Stimulated activated naive CD8-positive, alpha-beta T cell treated with anti-CD3 and anti-CD28 coated beads, Interleukin-15, amount 100 ng/mL, for 72 hours (primary cell): ENCODE results near the gene FCN1.

ENCODE experiments used
- ATAC-seq: fragments of 150-1000 bp; cut with Tn5 transposase; 2 replicates; pipeline ENCODE4 v1.10.0; 2021; ENCODE audit warnings: mild to moderate bottlenecking, moderate library complexity
- DNase-seq, 2 donors: peaks; one replicate each; pipeline ENCODE4 v3.0.0; 2021 to 2022
- H3K27ac Mint-ChIP-seq, 2 donors: one replicate each; pipeline ENCODE4 v1.8.0; 2022; ENCODE audit warnings: mild to moderate bottlenecking in 2 of 2, mixed read lengths in 2 of 2, moderate library complexity in 2 of 2
- H3K27me3 Mint-ChIP-seq: one replicate; pipeline ENCODE4 v1.8.0; 2022; ENCODE audit warnings: mixed read lengths
- H3K4me1 Mint-ChIP-seq: one replicate; pipeline ENCODE4 v1.8.0; 2022; ENCODE audit warnings: mild to moderate bottlenecking, mixed read lengths
- H3K4me3 Mint-ChIP-seq, 2 donors: one replicate each; pipeline ENCODE4 v1.8.0; 2022; ENCODE audit warnings: mild to moderate bottlenecking in 2 of 2, mixed read lengths in 2 of 2, moderate library complexity in 1 of 2
- H3K9me3 Mint-ChIP-seq, 2 donors: one replicate each; pipeline ENCODE4 v1.8.0; 2022; ENCODE audit warnings: mixed read lengths in 2 of 2

FCN1 gene

GRCh38 chr9:134885001-134885678 lies 32.6 kb downstream of the FCN1 start:
- Mint-ChIP-seq H3K9me3 (no peaks in the 10 kb centered on the region), H3K4me1 (peaks cover 5% of the 10 kb centered on the region), H3K27ac (no peak overlapping the region), H3K27me3 (peaks cover 25% of the 10 kb centered on the region), H3K4me3 (no peak overlapping the region)
- DNase-seq (no peak), ATAC-seq (no peak)

- Mint-ChIP-seq H3K27ac (no peak overlapping the region), H3K27me3 (peaks cover 25% of the 10 kb centered on the region), H3K4me3 (no peak overlapping the region), H3K4me1 (peaks cover 5% of the 10 kb centered on the region), H3K9me3 (no peaks in the 10 kb centered on the region)
- DNase-seq (no peak), ATAC-seq (no peak)
Measured at GRCh38 chr9:134884492-134884891, 33.2 kb downstream of the FCN1 start.

- H3K4me1 Mint-ChIP-seq: peaks cover 5% of the 10 kb centered on the region
- no peaks in the 10 kb centered on the region for H3K9me3 Mint-ChIP-seq
- H3K4me3 Mint-ChIP-seq: no peak overlapping the region
- ATAC-seq: no peak
- no peak overlapping the region for H3K27ac Mint-ChIP-seq
- peaks cover 20% of the 10 kb centered on the region for H3K27me3 Mint-ChIP-seq
- DNase-seq: no peak
Measured at GRCh38 chr9:134883040-134883782, 34.5 kb downstream of the FCN1 start.

GRCh38 chr9:134882204-134882785 lies 35.4 kb downstream of the FCN1 start:
- no peak overlapping the region for H3K4me3 Mint-ChIP-seq
- no peaks in the 10 kb centered on the region for H3K9me3 Mint-ChIP-seq
- no peak overlapping the region for H3K27ac Mint-ChIP-seq
- H3K27me3 Mint-ChIP-seq: peaks cover 13% of the 10 kb centered on the region
- H3K4me1 Mint-ChIP-seq: no peaks in the 10 kb centered on the region
- DNase-seq (no peak), ATAC-seq (no peak)

GRCh38 chr9:134881313-134881670 lies 36.4 kb downstream of the FCN1 start:
- Mint-ChIP-seq H3K4me1 (no peaks in the 10 kb centered on the region), H3K27ac (peak overlapping the region in 1 of 2 donors; percentile 34), H3K4me3 (no peak overlapping the region), H3K27me3 (peaks cover 4% of the 10 kb centered on the region), H3K9me3 (no peaks in the 10 kb centered on the region)
- ATAC-seq (no peak), DNase-seq (no peak)

GRCh38 chr9:134880484-134881312 lies 37.0 kb downstream of the FCN1 start, which contains the start of gene FCN2:
TSS of gene FCN2 (plus strand) at chr9:134880810. CDS start at chr9:134880822, 12 bp downstream.
- no peak for DNase-seq
- Mint-ChIP-seq H3K9me3 (no peaks in the 10 kb centered on the region), H3K4me1 (no peaks in the 10 kb centered on the region), H3K27me3 (no peaks in the 10 kb centered on the region), H3K27ac (peak within 1 kb of the TSS; percentile 9 to 34), H3K4me3 (no peak within 1 kb of the TSS)
- ATAC-seq: no peak

GRCh38 chr9:134879664-134880483 lies 37.8 kb downstream of the FCN1 start:
- ATAC-seq (no peak), DNase-seq (no peak)
- Mint-ChIP-seq H3K4me3 (no peak overlapping the region), H3K9me3 (no peaks in the 10 kb centered on the region), H3K27ac (peak overlapping the region in 1 of 2 donors; percentile 9), H3K4me1 (no peaks in the 10 kb centered on the region), H3K27me3 (no peaks in the 10 kb centered on the region)

- ATAC-seq (no peak), DNase-seq (no peak)
- Mint-ChIP-seq H3K27me3 (no peaks in the 10 kb centered on the region), H3K4me3 (no peak overlapping the region), H3K9me3 (no peaks in the 10 kb centered on the region), H3K4me1 (no peaks in the 10 kb centered on the region), H3K27ac (no peak overlapping the region)
Measured at GRCh38 chr9:134877541-134877940, 40.2 kb downstream of the FCN1 start.

- no peak overlapping the region for H3K4me3 Mint-ChIP-seq
- H3K27ac Mint-ChIP-seq: no peak overlapping the region
- H3K9me3 Mint-ChIP-seq: no peaks in the 10 kb centered on the region
Measured at GRCh38 chr9:134875371-134875770, 42.3 kb downstream of the FCN1 start.

GRCh38 chr9:134872482-134873231 lies 45.1 kb downstream of the FCN1 start:
- H3K9me3 Mint-ChIP-seq: no peaks in the 10 kb centered on the region
- H3K27me3 Mint-ChIP-seq: no peaks in the 10 kb centered on the region
- DNase-seq: no peak
- no peaks in the 10 kb centered on the region for H3K4me1 Mint-ChIP-seq
- ATAC-seq: no peak
- H3K27ac Mint-ChIP-seq: no peak overlapping the region
- no peak overlapping the region for H3K4me3 Mint-ChIP-seq

More at GRCh38 chr9:134875371-134875770, 42.3 kb downstream of the FCN1 start:
- DNase-seq (no peak), ATAC-seq (no peak)
- H3K4me1 Mint-ChIP-seq: no peaks in the 10 kb centered on the region
- no peaks in the 10 kb centered on the region for H3K27me3 Mint-ChIP-seq

GRCh38 chr9:134871697-134872340 lies 45.9 kb downstream of the FCN1 start:
- no peaks in the 10 kb centered on the region for H3K9me3 Mint-ChIP-seq
- H3K4me3 Mint-ChIP-seq: no peak overlapping the region
- no peak overlapping the region for H3K27ac Mint-ChIP-seq
- no peaks in the 10 kb centered on the region for H3K4me1 Mint-ChIP-seq
- no peaks in the 10 kb centered on the region for H3K27me3 Mint-ChIP-seq
- no peak for DNase-seq
- no peak for ATAC-seq

- Mint-ChIP-seq H3K9me3 (no peaks in the 10 kb centered on the region), H3K4me1 (no peaks in the 10 kb centered on the region), H3K27me3 (no peaks in the 10 kb centered on the region), H3K27ac (no peak overlapping the region), H3K4me3 (no peak overlapping the region)
- no peak for DNase-seq
- no peak for ATAC-seq
Measured at GRCh38 chr9:134870746-134871662, 46.7 kb downstream of the FCN1 start.

GRCh38 chr9:134870301-134870694 lies 47.4 kb downstream of the FCN1 start:
- ATAC-seq (no peak), DNase-seq (no peak)
- Mint-ChIP-seq H3K27ac (no peak overlapping the region), H3K9me3 (no peaks in the 10 kb centered on the region), H3K4me3 (no peak overlapping the region), H3K27me3 (no peaks in the 10 kb centered on the region), H3K4me1 (no peaks in the 10 kb centered on the region)
